Hindlimb muscle (tissue), 1 donor: ENCODE data around the gene RPL18. TPM values are rescaled to one million over a fixed set of nuclear protein-coding genes. Genes with fewer than 3 reads are reported as not detected.

Experiments
- DNase-seq: peaks from one replicate; pipeline ENCODE4 v3.0.0-alpha.2; 2013
- polyA plus RNA-seq: library from polyadenylated mRNA; unstranded; fragments of 120-200 nt; gene quantifications from one replicate; pipeline ENCODE4 v1.2.1, GENCODE V29; 2013; ENCODE audit not compliant: insufficient read length

RPL18 gene
- polyA plus RNA-seq, 1 donor = 1,775 TPM

DNA sequence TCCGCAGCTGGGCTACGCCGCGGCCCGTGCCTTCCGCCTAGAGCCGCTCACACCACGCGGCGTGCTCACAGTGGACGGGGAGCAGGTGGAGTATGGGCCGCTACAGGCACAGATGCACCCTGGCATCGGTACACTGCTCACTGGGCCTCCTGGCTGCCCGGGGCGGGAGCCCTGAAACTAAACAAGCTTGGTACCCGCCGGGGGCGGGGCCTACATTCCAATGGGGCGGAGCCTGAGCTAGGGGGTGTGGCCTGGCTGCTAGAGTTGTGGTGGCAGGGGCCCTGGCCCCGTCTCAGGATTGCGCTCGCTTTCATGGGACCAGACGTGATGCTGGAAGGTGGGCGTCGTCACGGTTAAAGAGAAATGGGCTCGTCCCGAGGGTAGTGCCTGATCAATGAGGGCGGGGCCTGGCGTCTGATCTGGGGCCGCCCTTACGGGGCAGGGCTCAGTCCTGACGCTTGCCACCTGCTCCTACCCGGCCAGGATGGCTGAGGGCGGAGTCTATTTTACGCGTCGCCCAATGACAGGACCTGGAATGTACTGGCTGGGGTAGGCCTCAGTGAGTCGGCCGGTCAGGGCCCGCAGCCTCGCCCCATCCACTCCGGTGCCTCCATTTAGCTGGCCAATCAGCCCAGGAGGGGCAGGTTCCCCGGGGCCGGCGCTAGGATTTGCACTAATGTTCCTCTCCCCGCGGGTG, 10.8 kb upstream of the RPL18 start:
- no peak for DNase-seq

DNA sequence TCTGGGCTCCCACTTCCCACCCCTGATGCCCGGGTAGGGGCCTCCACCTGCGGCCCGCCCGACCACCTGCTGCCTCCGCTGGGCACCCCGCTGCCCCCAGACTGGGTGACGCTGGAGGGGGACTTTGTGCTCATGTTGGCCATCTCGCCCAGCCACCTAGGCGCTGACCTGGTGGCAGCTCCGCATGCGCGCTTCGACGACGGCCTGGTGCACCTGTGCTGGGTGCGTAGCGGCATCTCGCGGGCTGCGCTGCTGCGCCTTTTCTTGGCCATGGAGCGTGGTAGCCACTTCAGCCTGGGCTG, 10.3 kb upstream of the RPL18 start:
- DNase-seq = no peak

DNA sequence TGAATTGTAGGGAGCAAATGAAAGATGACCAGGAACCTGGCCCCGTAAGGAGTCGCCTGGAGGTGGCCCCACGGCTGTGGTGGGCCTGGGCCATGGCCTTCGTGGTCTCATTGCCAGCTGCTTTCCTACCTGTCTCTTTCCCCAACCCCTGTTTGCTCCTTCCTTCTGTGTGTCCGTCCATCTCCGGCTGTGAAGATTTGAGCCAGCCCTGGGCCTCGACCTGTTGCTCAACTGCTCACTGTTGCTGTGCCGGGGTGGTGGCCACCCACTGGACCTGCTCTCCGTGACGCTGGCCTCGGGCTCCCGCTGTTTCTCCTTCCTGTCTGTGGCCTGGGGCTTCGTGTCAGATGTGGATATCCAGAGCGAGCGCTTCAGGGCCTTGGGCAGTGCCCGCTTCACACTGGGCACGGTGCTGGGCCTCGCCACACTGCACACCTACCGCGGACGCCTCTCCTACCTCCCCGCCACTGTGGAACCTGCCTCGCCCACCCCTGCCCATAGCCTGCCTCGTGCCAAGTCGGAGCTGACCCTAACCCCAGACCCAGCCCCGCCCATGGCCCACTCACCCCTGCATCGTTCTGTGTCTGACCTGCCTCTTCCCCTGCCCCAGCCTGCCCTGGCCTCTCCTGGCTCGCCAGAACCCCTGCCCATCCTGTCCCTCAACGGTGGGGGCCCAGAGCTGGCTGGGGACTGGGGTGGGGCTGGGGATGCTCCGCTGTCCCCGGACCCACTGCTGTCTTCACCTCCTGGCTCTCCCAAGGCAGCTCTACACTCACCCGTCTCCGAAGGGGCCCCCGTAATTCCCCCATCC, 9.7 kb upstream of the RPL18 start:
- no peak for DNase-seq

DNA sequence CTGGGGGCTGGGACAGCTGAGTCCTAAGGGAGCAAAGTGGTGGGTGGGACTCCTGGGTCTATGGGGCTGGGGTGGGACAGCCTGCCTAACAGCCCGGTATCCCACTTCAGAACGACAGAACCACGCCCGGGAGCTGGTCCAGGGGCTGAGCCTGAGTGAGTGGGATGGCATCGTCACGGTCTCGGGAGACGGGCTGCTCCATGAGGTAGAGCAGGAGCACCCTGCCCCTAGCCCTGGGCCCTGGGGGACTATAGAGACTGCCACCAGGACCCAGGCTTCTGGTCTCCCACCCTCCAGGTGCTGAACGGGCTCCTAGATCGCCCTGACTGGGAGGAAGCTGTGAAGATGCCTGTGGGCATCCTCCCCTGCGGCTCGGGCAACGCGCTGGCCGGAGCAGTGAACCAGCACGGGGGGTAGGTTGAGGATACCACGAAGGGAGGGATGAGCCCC, 8.9 kb upstream of the RPL18 start:
- no peak for DNase-seq

DNA sequence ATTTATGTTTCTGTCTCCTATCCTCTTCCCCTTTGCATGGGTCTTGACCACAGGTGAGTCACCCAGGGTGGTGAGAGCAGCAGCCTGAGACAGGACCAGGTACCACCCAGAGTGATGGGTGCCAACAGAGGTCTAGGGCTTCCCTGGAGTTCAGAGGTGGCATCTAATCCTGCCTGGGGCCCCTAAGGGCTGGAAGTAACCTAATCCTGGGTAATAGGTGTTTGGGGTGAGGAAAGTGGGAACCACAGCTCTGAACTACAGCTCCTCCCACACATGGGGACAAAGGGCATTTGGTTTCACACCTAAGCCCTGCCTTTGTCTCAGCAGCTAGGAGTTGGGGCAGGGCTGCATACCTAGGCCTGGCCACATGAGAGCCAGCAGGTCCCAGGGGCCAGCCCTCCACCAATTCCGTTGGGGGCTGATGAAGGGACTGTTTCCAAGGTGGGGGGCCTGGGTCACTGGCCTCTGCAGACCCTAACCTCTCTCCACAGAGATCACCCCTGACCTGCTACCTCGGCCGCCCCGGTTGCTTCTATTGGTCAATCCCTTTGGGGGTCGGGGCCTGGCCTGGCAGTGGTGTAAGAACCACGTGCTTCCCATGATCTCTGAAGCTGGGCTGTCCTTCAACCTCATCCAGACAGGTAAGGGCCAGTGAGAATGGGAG, 8.4 kb upstream of the RPL18 start:
- no peak for DNase-seq

DNA sequence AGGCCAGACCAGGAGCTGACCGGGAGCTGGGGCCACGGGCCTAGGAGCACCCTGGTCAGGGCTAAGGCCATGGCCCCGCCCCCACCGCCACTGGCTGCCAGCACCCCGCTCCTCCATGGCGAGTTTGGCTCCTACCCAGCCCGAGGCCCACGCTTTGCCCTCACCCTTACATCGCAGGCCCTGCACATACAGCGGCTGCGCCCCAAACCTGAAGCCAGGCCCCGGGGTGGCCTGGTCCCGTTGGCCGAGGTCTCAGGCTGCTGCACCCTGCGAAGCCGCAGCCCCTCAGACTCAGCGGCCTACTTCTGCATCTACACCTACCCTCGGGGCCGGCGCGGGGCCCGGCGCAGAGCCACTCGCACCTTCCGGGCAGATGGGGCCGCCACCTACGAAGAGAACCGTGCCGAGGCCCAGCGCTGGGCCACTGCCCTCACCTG, 6.9 kb upstream of the RPL18 start:
- DNase-seq = no peak

DNA sequence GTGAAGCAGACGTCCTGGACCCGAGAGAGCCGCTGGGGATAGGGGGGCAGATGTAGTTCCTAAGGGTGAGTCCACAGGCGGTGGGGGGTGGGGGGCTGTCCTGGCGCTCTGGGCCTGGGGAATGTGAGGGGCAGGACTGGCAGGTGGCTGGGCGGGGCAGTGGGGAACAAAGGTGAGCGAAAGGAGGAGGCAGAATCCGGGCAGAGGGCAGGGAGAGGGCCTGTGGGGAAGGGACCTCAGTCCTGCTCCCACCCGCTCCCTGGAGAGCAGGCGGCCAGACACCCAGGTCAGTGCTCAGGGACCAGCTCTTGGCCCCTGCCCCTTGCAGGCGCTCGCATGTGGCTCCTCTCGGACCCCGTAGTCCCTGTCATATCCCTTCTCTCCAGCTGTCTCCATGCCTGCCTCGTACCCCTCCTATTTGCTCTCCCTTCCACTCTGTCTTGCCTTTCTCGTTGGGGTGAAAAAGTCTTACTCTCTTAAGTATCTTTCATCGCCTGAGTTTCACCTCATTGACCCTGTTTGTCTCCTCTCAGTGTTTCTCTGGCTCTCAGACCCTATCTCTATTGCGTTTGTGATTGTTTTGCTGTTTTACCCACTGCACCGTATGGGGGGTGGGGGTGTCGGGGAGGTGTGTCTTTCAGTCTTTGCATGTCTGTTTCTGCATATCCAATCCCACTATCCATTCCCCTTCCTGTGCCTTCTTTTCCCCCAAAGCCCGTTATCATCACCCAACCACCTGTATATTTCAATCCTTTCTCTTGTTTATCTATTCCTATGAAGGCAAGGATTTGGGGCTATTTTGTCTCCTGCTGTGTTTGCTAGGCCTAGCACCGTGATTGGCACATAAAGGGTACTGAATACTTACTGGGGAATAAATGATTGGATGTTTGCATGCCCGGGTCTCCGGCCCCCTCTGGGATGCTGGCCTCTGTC, 6.1 kb upstream of the RPL18 start:
- no peak for DNase-seq

DNA sequence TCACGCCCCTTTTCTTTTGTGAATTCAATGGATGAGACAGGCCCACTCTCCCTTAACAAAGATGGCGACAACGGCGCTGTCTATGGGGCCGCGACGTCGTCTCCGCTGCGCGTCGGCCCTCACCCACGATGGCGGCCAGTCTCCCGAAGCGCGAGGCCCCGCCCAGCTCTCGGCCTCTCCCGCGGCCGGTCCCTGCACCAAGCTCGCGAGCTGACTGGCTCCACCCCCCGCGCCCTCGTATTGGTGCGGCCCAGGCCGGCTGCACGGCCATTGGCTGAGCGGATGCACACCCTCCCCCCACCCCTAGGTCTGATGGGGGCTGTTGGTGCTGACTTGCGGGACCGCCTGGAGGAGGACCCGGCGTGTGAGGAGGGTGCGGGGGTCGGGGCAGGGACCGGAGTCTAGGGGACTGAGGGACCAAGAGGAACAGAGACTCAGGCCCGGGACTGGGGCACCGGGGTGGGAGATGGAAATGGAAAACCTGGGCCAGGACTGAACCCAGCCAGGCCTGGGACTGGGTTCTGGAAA, 5.2 kb upstream of the RPL18 start:
- peak; percentile 98 for DNase-seq

DNA sequence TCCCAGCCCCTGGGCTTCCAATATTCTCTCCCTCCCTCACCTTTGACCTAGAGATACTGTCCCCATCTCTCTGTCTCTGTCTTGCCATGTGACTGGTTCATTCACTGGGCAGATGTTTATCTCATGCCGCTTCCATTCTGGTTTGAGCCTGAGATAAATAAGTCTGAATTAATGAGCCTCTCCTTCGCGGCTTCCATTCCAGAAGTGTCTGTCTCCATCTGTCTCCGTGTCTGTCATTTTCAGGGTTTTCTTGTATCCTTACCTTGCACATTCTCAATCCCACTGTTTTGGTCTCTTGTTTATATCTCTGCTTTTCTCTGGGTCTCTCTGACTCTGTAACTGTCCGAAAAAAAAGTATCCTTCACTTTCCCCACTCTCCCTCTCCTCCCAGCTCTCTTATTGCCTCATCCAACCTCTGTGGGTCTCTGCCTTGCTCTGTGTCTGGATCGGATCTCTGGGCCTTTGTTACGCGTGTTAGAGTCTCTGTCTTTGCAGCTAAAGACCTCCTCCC, 4.6 kb upstream of the RPL18 start:
- no peak for DNase-seq

DNA sequence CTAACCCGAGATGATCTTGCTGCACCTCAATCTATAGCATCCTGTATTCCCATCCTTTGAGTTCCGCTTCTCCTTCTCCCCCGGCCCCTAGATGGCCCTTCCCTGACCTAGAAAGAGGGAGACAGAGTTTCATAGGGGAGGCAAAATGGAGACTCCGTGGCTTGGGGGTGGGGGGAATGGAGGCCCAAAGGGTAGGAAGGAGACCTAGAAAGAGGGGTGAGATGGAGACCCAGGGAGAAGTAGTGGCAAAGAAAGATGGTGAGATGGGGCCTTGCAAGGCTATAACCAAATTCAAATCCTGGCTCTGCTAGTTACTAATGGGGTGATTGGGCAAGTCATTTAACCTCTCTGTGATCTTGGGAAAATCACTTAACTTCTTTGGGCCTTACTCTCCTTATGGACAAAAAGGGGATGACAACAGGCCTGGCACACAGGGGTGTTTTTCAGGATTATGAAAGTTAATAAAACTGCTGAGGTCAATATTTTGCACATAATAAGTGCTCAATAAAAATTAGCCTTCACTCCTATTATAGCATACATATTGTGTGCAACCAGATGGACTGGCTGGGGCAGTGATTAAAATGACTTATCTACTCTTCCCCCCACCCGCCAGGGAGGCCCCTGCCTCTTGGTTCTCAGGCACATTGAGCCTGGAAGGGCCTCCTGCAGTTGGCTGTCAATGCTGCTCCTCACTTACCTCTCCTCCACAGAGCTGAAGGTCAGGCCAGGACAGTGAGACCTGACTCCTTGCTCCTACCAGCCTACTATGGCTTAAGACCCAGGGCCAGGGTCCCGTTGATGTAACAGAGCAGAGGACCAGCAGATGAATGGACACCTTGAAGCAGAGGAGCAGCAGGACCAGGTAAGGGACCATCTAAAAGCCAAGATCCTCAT, 961 bp upstream of the RPL18 start:
- DNase-seq = no peak

DNA sequence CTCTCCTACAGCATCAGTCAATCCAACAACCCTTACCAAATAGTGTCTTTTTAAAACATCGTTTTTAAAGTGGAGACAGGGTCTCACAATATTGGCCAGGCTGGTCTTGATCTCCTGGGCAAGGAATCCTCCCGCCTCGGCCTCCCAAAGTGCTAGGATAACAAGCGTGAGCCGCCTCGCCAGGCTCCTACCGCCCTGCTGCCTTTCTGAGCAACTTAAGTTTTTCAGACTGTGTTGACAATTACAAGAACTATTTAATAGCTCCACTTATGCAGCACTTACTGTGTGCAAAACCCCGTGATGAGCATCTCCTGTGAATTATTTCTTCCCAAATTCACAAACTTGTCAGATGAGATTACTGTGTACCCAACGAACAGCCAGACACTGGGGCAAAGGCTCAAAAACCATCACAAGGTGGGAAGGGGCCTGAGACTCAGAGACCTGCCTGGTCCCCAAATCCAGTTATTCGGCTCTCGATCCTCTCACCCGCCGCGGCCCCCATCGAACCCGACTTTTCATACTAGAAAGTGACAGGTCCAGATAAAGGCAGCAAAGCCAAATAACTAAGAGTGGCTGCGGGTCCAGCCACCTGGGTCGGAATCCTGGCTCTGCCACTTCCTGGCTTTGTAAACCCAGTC, 581 bp downstream of the RPL18 start:
- no peak for DNase-seq

DNA sequence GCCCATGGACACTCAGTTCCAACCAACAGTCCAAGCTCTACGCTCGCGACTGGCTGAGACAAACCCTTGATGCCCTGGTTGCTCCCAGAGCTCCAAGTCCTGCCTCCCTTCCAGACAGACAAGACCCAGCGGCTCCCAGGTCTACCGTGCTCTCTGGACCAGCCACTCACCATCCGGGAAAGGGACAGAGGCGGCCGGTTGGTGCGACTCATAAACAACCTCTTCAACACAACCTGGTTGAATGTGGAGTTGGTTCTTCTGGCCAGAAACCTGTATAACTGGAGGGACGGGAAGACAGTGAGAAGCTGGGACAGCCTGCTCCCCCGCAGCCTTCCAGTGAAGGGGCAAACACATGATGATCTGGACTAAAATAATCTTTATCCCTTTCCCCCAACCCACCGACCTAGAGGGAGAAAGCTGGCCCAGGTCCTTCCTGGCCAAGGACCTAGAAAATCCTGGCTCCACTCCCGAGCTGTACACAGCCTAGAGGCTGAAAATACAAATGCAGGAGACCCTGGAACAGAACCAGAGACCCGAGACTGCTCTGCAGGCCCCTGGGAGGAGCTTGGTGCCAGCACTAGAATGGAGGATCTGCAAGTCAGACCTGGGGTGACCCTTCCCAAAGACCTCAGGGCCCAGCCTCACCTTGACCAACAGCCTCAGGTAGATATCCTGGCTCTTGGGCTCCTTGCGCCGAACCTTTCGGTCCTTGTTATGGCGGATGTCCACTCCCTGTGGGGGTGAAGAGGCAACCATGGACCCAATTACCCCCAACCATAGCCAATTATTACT, 1.6 kb downstream of the RPL18 start:
- DNase-seq = peak; percentile 49

DNA sequence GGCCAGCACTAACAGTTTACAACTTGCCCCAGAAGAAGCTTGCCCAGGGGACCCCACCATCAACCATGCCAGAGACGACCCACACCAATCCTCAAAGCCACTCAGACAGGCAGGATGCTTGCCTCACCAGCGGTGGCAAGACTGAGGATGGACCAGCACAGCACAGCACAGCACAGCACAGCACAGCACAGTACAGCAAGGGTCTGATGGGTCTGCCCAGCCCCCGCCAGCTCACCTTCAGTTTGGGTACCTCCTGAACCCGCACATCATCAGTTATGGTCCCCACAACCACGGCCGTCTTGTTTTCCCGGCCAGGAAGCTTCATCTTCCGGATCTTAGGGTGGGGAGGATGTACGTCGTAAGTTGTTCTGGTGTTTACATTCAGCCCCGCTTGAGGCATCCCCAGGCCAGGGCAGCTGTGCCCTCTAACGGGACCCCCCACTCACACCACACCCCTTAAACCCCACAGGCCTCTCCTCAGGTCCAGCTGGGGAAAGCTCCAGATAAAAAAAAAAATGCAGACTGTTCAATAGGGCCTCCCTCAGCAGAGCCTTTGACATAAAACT, 2.4 kb downstream of the RPL18 start:
- no peak for DNase-seq

DNA sequence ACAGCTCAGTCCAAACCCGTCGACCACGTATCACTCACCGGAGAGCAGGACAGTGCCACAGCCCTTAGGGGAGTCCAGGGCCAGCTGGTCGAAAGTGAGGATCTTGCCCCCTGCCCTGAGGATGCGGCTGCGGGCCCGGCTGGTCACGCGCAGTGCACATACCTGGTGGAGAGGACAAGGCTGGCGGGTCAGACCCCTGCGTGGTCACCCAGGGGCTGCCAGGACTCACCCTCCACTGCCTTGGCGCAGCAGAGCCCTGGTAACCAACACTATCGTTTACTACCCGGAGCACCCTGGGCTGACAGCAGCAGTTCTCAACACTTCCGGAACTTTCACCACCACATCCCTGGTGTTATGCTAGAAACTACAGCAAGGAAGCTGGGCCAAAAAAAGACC, 2.9 kb downstream of the RPL18 start:
- DNase-seq = no peak

DNA sequence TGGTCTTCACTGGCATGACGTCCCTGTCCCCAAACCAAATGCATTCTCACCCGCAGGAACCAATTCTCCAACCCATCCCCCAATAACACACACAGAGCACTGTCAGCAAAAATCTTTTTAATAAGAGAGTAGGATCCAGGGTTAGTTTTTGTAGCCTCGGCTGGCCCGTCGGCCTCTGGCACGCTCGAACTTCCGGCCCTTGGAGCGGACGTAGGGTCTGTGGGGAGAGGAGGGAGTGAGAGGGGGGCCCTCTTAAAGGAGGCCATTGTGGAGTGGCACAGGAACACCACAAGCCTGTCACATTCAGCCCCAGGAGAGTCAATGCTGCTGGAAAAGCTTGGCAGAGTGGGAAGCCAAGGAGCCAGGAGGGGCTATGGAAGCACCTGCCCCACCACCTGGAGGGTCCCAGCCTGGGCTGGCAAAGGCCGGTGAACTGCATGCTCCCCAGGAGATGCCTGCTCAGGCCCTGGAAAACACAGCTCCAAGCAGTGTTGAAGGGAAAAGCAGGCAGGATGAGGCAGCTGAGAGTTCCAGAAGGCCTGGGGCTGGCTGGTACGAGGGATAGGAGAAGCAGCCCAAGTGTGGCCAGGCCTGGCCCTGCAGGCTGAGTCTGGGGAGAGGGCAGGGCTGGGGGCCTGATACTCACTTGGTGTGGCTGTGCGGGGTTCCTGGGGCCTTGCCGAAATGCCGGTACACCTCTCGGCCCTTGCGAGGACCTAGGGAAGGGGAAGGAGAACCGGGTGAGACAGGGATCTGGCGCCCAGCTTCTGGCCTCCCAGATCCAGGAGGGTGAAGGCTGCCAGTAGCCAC, 3.5 kb downstream of the RPL18 start:
- DNase-seq = no peak

DNA sequence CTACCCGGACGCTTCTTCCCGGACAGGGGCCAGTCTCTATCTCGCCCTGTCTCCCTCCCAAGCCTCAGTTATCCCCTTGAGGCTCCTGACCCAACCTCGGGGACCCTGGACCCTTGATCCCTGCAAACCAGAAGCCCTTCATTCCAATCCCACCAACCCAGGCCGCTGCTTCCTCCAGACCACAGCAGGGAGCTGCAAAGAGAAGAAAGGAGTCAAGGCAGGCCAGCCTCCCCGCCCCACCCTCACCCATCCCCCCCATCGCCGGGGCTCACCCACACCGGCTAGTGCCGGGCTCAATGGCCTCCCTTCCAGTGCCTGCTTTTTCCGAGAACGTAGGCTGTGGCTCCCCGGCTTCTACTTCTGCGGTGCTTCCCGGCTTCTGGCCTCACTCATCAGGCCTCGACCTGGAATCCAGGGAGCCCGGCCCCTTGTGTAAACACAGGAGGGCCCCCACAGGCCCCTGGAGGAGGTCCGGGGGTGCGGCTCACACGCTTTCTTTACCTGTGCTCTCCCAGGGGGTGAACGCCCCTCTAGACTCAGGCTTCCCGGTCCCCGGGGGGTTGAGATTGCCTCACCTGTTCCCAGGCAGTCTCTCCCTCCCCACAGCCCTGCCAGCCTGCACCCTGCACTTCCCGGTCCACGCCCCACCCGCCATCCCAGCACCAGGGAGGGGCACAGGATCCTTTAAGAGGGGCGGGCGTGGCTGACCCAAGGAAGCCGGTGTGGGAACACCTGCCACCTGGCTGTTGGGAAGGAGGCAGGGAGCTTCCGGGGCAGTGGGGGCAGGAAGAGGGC, 4.3 kb downstream of the RPL18 start, which contains the start of gene FAM83E:
TSS of gene FAM83E (minus strand) at position 641 of the 795 bp plus-strand sequence. CDS start 1,704 bp downstream, outside the sequence.
- no peak for DNase-seq

DNA sequence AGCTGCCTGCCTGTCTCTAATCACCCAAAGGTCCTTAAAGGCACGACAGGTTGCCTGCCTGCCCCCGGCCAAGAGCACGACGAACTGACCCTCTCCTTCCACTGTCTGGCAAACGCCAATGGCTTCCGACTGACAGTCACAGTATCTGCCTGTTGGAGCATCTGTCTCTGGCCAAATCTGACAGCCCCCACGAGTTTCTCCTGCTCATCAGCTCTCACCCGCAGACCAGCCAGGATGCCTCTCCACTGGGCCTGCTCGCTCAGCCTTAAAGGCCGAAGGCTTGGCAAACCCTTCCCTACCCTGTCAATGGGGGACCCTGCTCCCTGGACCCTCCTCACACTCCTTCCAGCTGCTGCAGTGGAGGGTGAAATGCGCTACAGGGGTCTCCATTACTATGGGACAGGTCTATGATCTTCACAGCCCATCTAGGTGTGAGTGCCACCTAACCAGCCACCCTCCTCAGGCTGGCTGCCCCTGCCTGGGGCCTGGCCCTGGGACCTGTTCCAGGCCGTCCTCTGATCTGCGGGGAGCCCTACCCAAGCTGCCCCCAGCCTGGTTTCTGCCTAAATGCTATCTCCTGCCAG, 5.0 kb downstream of the RPL18 start:
- no peak for DNase-seq
